SHP77 treated with DMSO at 0.1 percent for 48 hours (cell line): Measurements from ENCODE around the gene MT1B.
"Not testable (repeated sequence)": the region's sequence is repeated elsewhere in the genome, so short reads cannot be mapped to it uniquely, and the experiment has no call there.

Experiments used
- DNase-seq: peaks from one replicate; lab custom pipeline; 2025; lab: John Stamatoyannopoulos, UW

The MT1B gene

GRCh38 chr16:56637814-56638750 lies 13.6 kb upstream of the MT1B start, which contains the start of gene MT1A:
TSS of gene MT1A (plus strand) at chr16:56638666. CDS start at chr16:56638739, 73 bp downstream.
- no peak for DNase-seq

- DNase-seq = no peak
These were observed 12.6 kb upstream of the MT1B start for GRCh38 chr16:56639045-56639444.

- no peak for DNase-seq
These were observed 11.6 kb upstream of the MT1B start for GRCh38 chr16:56640076-56640475.

- DNase-seq = no peak
These were observed 10.5 kb upstream of the MT1B start for GRCh38 chr16:56641166-56641565.

- DNase-seq = no peak
These were observed 8.5 kb upstream of the MT1B start for GRCh38 chr16:56643080-56643778.

- DNase-seq = no peak
These were observed 7.9 kb upstream of the MT1B start for GRCh38 chr16:56643833-56644232.

GRCh38 chr16:56645311-56645710 lies 6.4 kb upstream of the MT1B start:
- no peak for DNase-seq

GRCh38 chr16:56645838-56646237 lies 5.8 kb upstream of the MT1B start:
- DNase-seq = no peak

GRCh38 chr16:56647641-56648431 lies 3.9 kb upstream of the MT1B start:
- DNase-seq = no peak

GRCh38 chr16:56649271-56649670 lies 2.4 kb upstream of the MT1B start:
- DNase-seq = no peak

GRCh38 chr16:56649820-56650219 lies 1.9 kb upstream of the MT1B start:
- no peak for DNase-seq

GRCh38 chr16:56652600-56652999 lies 914 bp downstream of the MT1B start:
- no peak for DNase-seq

GRCh38 chr16:56653218-56653617 lies 1.5 kb downstream of the MT1B start:
- no peak for DNase-seq

GRCh38 chr16:56657555-56658326 lies 6.1 kb downstream of the MT1B start, which contains the start of gene MT1F:
TSS of gene MT1F (plus strand) at chr16:56657959. CDS start at chr16:56658059, 100 bp downstream.
- no peak for DNase-seq

GRCh38 chr16:56658327-56658875 lies 6.7 kb downstream of the MT1B start:
- DNase-seq = no peak

- DNase-seq = no peak
These were observed 11.0 kb downstream of the MT1B start for GRCh38 chr16:56662357-56663354.

GRCh38 chr16:56664506-56664905 lies 12.8 kb downstream of the MT1B start:
- no peak for DNase-seq

GRCh38 chr16:56665286-56666261 lies 13.9 kb downstream of the MT1B start:
- not testable (repeated sequence) for DNase-seq
